Osteoblast (primary cell): ENCODE results near the gene CRISP1. TPM values are rescaled to one million over a fixed set of nuclear protein-coding genes. Genes with fewer than 3 reads are reported as not detected.

Experiments
- DNase-seq: peaks from one replicate; pipeline ENCODE4 v3.0.0; 2011; ENCODE audit warnings: low spot score, mixed read lengths; ENCODE audit not compliant: insufficient read length; ENCODE audit errors: missing footprints
- H2AFZ ChIP-seq: 2 replicates; pipeline ENCODE4 v1.6.0; 2011; ENCODE audit warnings: mild to moderate bottlenecking, low read length
- H3K27ac ChIP-seq: 2 replicates; pipeline ENCODE4 v1.5.1; 2011; ENCODE audit warnings: mild to moderate bottlenecking, low read depth, low read length, moderate library complexity
- H3K27me3 ChIP-seq: 2 replicates; pipeline ENCODE4 v1.6.0; 2012; ENCODE audit warnings: mild to moderate bottlenecking, control low read depth, inconsistent platforms, low read length, moderate library complexity; ENCODE audit not compliant: insufficient read depth
- H3K36me3 ChIP-seq: 2 replicates; pipeline ENCODE4 v1.5.1; 2011; ENCODE audit warnings: mild to moderate bottlenecking, low read length, control low read depth, moderate library complexity; ENCODE audit not compliant: insufficient read depth
- H3K4me1 ChIP-seq: 2 replicates; pipeline ENCODE4 v1.5.1; 2011; ENCODE audit warnings: mild to moderate bottlenecking, low read length, control low read depth, moderate library complexity; ENCODE audit not compliant: insufficient read depth
- H3K4me2 ChIP-seq: 2 replicates; pipeline ENCODE4 v1.6.0; 2011; ENCODE audit warnings: mild to moderate bottlenecking, low read length; ENCODE audit not compliant: insufficient read depth
- H3K4me3 ChIP-seq: fragments of 200-600 bp; sonication (generic); 3 replicates; pipeline ENCODE4 v1.5.1; 2012; ENCODE audit warnings: mild to moderate bottlenecking, low read length, inconsistent platforms; ENCODE audit not compliant: insufficient read depth
- H3K79me2 ChIP-seq: 2 replicates; pipeline ENCODE4 v1.6.0; 2012; ENCODE audit warnings: mild to moderate bottlenecking, low read length, control low read depth, inconsistent platforms; ENCODE audit not compliant: insufficient read depth
- H3K9me3 ChIP-seq: 2 replicates; pipeline ENCODE4 v1.5.1; 2011; ENCODE audit warnings: low read depth, low read length, control low read depth
- H4K20me1 ChIP-seq: 2 replicates; pipeline ENCODE4 v1.6.0; 2012; ENCODE audit warnings: mild to moderate bottlenecking, low read length, control low read depth; ENCODE audit not compliant: insufficient read depth
- CTCF ChIP-seq: IDR thresholded peaks from 2 replicates; pipeline ENCODE4 v1.5.1; 2011; ENCODE audit warnings: mild to moderate bottlenecking, low read depth, low read length, moderate library complexity; ENCODE audit errors: extremely low read depth
- total RNA-seq: library from RNA; depleted of rRNA; stranded (reverse); fragments of >200 nt; gene quantifications from 2 replicates; pipeline ENCODE4 v1.2.3, GENCODE V29; 2012

The CRISP1 gene
- total RNA-seq, 1 donor = not detected

DNA sequence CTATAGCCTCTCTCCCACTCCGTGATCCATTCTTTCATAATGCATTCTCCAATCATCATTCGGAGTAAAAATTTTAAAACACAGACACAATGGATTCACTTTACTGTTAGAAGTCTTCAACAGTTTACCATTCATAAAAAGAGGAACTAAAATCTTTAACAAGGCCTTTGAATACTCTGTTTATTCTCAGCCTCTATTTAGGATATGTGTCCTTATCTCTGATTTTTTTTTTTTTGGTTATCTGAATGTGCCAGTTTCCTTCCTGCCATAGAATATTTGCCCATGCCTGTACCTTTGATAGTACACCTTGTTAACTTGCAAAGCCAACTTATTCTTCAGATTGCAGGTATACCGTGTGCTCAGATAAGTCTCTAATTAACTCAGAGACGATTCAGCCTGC lies 11.1 kb downstream of the CRISP1 start:
- Histone ChIP-seq H3K79me2 (no peaks in the 10 kb centered on the region), H3K27ac (no peak overlapping the region)

GRCh38 chr6:49852975-49853374 lies 13.4 kb downstream of the CRISP1 start:
- H3K27ac ChIP-seq = no peak overlapping the region
- H3K36me3 ChIP-seq = no peaks in the 10 kb centered on the region
- no peaks in the 10 kb centered on the region for H3K27me3 ChIP-seq
- DNase-seq = no peak
- H3K4me1 ChIP-seq = no peaks in the 10 kb centered on the region
- H3K4me3 ChIP-seq = no peak overlapping the region
- H3K9me3 ChIP-seq = no peaks in the 10 kb centered on the region
- no peak for TF ChIP-seq CTCF
- H3K79me2 ChIP-seq = no peaks in the 10 kb centered on the region
- no peaks in the 10 kb centered on the region for H4K20me1 ChIP-seq
- no peak overlapping the region for H2AFZ ChIP-seq
- no peak overlapping the region for H3K4me2 ChIP-seq

More for the DNA sequence above, 11.1 kb downstream of the CRISP1 start:
- no peak overlapping the region for H2AFZ ChIP-seq
- no peaks in the 10 kb centered on the region for H3K36me3 ChIP-seq
- no peak for TF ChIP-seq CTCF
- no peaks in the 10 kb centered on the region for H3K27me3 ChIP-seq
- no peak overlapping the region for H3K4me3 ChIP-seq
- H3K4me1 ChIP-seq = no peaks in the 10 kb centered on the region
- H4K20me1 ChIP-seq = no peaks in the 10 kb centered on the region
- DNase-seq = no peak
- H3K9me3 ChIP-seq = peaks cover 2% of the 10 kb centered on the region
- no peak overlapping the region for H3K4me2 ChIP-seq

DNA sequence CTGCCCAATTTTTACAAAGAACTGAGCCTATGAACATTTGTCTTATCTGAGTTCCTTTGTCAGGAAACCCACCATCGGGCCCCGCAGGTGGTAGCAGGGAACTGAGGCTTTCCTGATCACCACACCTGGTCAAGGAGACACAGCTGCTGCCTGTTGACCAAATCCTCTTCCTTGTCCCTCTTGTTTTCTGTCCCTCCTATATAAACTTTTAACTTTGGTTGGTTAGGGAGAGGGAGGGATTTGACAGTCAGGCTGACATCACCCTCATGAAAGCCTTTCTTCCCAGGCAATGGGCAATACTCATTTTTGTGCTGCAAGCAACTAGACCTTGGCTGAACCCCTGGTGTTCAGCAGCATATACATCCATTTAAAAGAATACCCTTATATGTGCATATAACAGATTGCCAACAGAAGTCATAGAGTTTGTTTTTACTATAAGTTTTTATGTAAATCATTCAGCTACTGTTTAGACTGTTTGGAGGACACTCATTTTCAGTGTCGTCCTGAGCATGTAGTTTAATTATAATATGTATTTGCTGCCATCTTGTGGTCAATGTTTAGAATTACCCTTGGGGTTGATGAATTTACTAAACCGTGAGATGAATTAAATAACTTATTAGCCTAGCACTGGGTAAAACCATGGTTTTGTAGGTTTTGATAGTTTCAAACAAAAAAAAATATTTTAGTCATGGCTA lies 17.0 kb downstream of the CRISP1 start:
- no peaks in the 10 kb centered on the region for H3K4me1 ChIP-seq
- H3K27me3 ChIP-seq = no peaks in the 10 kb centered on the region
- no peaks in the 10 kb centered on the region for H4K20me1 ChIP-seq
- no peak overlapping the region for H3K27ac ChIP-seq
- TF ChIP-seq CTCF = peak; percentile 50
- no peak overlapping the region for H2AFZ ChIP-seq
- H3K4me3 ChIP-seq = no peak overlapping the region
- H3K36me3 ChIP-seq = no peaks in the 10 kb centered on the region
- no peak for DNase-seq
- no peaks in the 10 kb centered on the region for H3K79me2 ChIP-seq
- H3K4me2 ChIP-seq = no peak overlapping the region
- no peaks in the 10 kb centered on the region for H3K9me3 ChIP-seq

GRCh38 chr6:49847673-49848072 lies 18.7 kb downstream of the CRISP1 start:
- Histone ChIP-seq H3K4me1 (no peaks in the 10 kb centered on the region), H2AFZ (no peak overlapping the region), H3K27me3 (no peaks in the 10 kb centered on the region), H3K4me2 (no peak overlapping the region), H3K36me3 (no peaks in the 10 kb centered on the region), H3K4me3 (no peak overlapping the region), H3K79me2 (no peaks in the 10 kb centered on the region), H4K20me1 (no peaks in the 10 kb centered on the region), H3K9me3 (no peaks in the 10 kb centered on the region), H3K27ac (no peak overlapping the region)
- DNase-seq = no peak
- TF ChIP-seq CTCF = no peak
